OCI-LY7 (cell line): ENCODE results near the gene PLPPR3. TPM values are rescaled to one million over a fixed set of nuclear protein-coding genes. Genes with fewer than 3 reads are reported as not detected.

ENCODE experiments used
- BruUV-seq: library from RNA; stranded (reverse); fragments of 400-500 nt; replicated peaks from 2 replicates; lab custom pipeline; 2021; lab: Mats Ljungman, UMichigan
- CTCF ChIA-PET: fragments of 300-600 bp; sonication (Branson Sonifier 250); formaldehyde crosslinking; loops from one replicate; lab custom pipeline; 2022; ENCODE audit warnings: antibody characterized with exemption; ENCODE audit not compliant: unreplicated experiment; lab: Charles Lee
- POLR2A ChIA-PET: fragments of 300-600 bp; sonication (Branson Sonifier 250); formaldehyde crosslinking; loops from one replicate; lab custom pipeline; 2022; ENCODE audit warnings: antibody characterized with exemption; lab: Charles Lee
- DNase-seq: peaks from one replicate; pipeline ENCODE4 v3.0.0-alpha.2; 2015; ENCODE audit warnings: low spot score
- H2AFZ ChIP-seq: fragments of 200-600 bp; sonication (generic), shearing (Covaris generic); 2 replicates; pipeline ENCODE4 v1.6.1; 2014; ENCODE audit warnings: mild to moderate bottlenecking, antibody characterized with exemption, low read length, moderate library complexity
- H3K27ac ChIP-seq: fragments of 200-600 bp; sonication (generic); 2 replicates; pipeline ENCODE4 v1.5.1; 2014; ENCODE audit warnings: mixed run types, low read depth, mild to moderate bottlenecking, moderate library complexity, low read length, inconsistent platforms; ENCODE audit not compliant: poor library complexity, severe bottlenecking
- H3K36me3 ChIP-seq: fragments of 200-600 bp; sonication (generic); 2 replicates; pipeline ENCODE4 v1.6.1; 2014; ENCODE audit warnings: mild to moderate bottlenecking, antibody characterized with exemption, low read length, moderate library complexity, mixed read lengths; ENCODE audit not compliant: insufficient read depth
- H3K4me1 ChIP-seq: fragments of 200-600 bp; sonication (generic); 2 replicates; pipeline ENCODE4 v1.5.1; 2014; ENCODE audit warnings: mild to moderate bottlenecking, low read length; ENCODE audit not compliant: insufficient read depth, poor library complexity, severe bottlenecking
- H3K4me2 ChIP-seq: fragments of 200-600 bp; sonication (generic); 2 replicates; pipeline ENCODE4 v1.6.1; 2014; ENCODE audit warnings: mild to moderate bottlenecking, low read length
- H3K4me3 ChIP-seq: fragments of 200-600 bp; sonication (generic); 2 replicates; pipeline ENCODE4 v1.5.1; 2014; ENCODE audit warnings: mild to moderate bottlenecking, low read depth, low read length; ENCODE audit not compliant: poor library complexity, severe bottlenecking
- H3K79me2 ChIP-seq: fragments of 200-600 bp; sonication (generic); 2 replicates; pipeline ENCODE4 v1.6.1; 2016; ENCODE audit warnings: low read depth, mild to moderate bottlenecking, low read length, moderate library complexity, mixed read lengths; ENCODE audit not compliant: insufficient read depth
- H3K9me2 ChIP-seq: fragments of 200-600 bp; sonication (generic); 2 replicates; pipeline ENCODE4 v1.6.1; 2016; ENCODE audit warnings: mild to moderate bottlenecking, low read length, mixed read lengths; ENCODE audit not compliant: insufficient read depth
- H3K9me3 ChIP-seq: fragments of 200-600 bp; sonication (generic); 2 replicates; pipeline ENCODE4 v1.6.1; 2014; ENCODE audit warnings: mild to moderate bottlenecking, mixed run types, low read length, mixed read lengths
- H4K20me1 ChIP-seq: fragments of 200-600 bp; sonication (generic); 2 replicates; pipeline ENCODE4 v1.6.1; 2014; ENCODE audit warnings: mild to moderate bottlenecking, antibody characterized with exemption, low read length, moderate library complexity, mixed read lengths; ENCODE audit not compliant: insufficient read depth
- EZH2phosphoT487 ChIP-seq: fragments of 200-600 bp; sonication (generic); IDR thresholded peaks from 2 replicates; pipeline ENCODE4 v1.6.1; 2018; ENCODE audit warnings: low read depth, borderline replicate concordance, mild to moderate bottlenecking, mixed run types, antibody characterized with exemption, low read length, moderate library complexity, mixed read lengths
- intact Hi-C: fragments of 100-400 bp; cut with micrococcal nuclease; formaldehyde crosslinking; loops from one replicate; pipeline ENCODE4 v1.10.0; 2022; ENCODE audit not compliant: unreplicated experiment
- total RNA-seq, 2 experiments: library from RNA; depleted of rRNA in 1 of 2; stranded (reverse); fragments of >200 nt in 1 of 2; shearing (Covaris generic) in 1 of 2; gene quantifications; 2 replicates each; pipeline ENCODE4 v1.2.3, GENCODE V29; 2014 to 2022
- TF ChIP-seq, protein P1 (sequence below): fragments of 200-600 bp; sonication (generic); conservative IDR thresholded peaks from 2 replicates; pipeline ENCODE4 v1.5.1; 2014; ENCODE audit warnings: mild to moderate bottlenecking, antibody characterized with exemption, low read length, moderate library complexity, mixed read lengths

The PLPPR3 gene
- total RNA-seq, 2 experiments from 2014 or later = not detected

DNA sequence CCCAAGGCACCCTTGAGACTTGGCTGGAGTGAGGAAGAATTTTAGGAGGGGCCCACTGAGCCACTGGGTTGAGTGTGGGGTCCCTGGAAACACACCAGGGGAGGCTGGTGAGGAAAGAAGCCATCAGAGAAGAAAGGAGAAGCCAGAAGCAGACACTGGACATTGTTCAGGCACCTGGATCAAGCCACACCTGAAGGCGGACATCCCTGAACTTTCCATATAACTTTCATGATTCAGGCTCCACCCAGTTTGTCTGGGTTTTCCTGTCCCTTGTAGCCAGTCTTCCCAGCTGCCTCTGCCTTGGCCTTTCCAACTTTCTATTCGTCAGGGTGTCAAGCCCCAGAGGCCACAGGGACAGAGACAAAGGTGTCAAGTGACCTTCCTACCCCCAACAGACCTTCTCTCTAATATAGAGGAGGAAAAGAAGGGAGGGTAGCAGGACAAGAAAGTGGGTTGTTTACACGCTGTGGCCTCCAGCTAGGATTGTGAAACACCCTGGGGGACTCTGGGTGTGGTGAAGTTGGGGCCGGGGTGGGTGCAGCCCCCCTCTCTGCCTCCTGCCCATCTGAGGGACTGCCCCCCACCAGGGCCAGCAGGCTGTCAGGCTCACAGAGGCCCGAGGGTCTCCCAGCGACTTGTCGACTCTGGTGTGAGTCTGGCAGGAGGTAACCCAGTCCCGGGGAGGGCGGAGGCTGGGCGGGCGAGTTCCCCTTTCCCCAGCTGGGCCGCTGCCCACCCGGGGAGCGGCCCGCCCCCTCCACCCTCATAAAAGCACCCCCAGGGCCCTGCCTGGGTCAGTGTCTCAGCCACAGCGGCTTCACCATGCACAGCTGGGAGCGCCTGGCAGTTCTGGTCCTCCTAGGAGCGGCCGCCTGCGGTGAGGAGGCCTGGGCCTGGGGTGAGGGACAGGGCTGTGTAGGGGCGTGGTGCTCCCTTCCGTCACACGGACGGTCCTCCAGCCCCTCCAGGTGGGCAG lies 37.4 kb upstream of the PLPPR3 start, which contains the start of gene CFD:
Gene CFD, plus strand, starts transcription at position 797 of the 976 bp plus-strand sequence. Its CDS starts 26 bp downstream, at position 823.
- no peak within 1 kb of the TSS for H3K27ac ChIP-seq
- H2AFZ ChIP-seq = no peak within 1 kb of the TSS
- no peak for TF ChIP-seq EZH2phosphoT487
- TF ChIP-seq, protein P1, sequence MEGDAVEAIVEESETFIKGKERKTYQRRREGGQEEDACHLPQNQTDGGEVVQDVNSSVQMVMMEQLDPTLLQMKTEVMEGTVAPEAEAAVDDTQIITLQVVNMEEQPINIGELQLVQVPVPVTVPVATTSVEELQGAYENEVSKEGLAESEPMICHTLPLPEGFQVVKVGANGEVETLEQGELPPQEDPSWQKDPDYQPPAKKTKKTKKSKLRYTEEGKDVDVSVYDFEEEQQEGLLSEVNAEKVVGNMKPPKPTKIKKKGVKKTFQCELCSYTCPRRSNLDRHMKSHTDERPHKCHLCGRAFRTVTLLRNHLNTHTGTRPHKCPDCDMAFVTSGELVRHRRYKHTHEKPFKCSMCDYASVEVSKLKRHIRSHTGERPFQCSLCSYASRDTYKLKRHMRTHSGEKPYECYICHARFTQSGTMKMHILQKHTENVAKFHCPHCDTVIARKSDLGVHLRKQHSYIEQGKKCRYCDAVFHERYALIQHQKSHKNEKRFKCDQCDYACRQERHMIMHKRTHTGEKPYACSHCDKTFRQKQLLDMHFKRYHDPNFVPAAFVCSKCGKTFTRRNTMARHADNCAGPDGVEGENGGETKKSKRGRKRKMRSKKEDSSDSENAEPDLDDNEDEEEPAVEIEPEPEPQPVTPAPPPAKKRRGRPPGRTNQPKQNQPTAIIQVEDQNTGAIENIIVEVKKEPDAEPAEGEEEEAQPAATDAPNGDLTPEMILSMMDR = no peak
- H4K20me1 ChIP-seq = no peaks in the 10 kb centered on the region
- ChIA-PET CTCF (no interaction called here), POLR2A (no interaction called here)
- H3K4me2 ChIP-seq = peak within 1 kb of the TSS; percentile 50; the same call in 1 of the 2 replicates
- no peaks in the 10 kb centered on the region for H3K36me3 ChIP-seq
- no TSS peak for BruUV-seq
- no peaks in the 10 kb centered on the region for H3K79me2 ChIP-seq
- no peak for DNase-seq
- no peaks in the 10 kb centered on the region for H3K9me3 ChIP-seq
- peak within 1 kb of the TSS; percentile 44 for H3K4me3 ChIP-seq
- intact Hi-C loops = no loop called here
- no peaks in the 10 kb centered on the region for H3K9me2 ChIP-seq
- H3K4me1 ChIP-seq = peaks cover 19% of the 10 kb centered on the region

DNA sequence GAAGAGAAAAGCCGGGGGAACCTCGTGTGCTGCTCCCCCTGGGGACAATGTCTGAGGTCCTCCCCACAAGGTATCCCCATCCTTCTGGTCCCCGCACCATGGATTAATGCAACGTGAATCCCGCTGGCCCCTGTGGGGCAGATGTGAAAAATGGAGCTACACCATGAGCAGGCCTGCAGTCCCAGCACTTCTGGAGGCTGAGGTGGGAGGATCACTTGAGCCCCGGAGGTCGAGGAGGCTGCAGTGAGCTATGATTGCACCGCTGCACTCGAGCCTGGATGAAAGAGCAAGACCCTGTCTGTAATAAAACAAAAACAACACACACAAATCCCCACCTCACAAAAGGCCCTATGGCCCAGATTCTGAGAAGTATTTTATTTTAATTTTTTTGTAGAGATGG lies 36.5 kb upstream of the PLPPR3 start:
- intact Hi-C loops = no loop called here
- ChIA-PET CTCF (no interaction called here), POLR2A (no interaction called here)
- no peak overlapping the region for H2AFZ ChIP-seq
- no peaks in the 10 kb centered on the region for H3K36me3 ChIP-seq
- no peaks in the 10 kb centered on the region for H4K20me1 ChIP-seq
- H3K4me2 ChIP-seq = no peak overlapping the region
- DNase-seq = no peak
- no peak overlapping the region for H3K27ac ChIP-seq
- no peaks in the 10 kb centered on the region for H3K9me3 ChIP-seq
- H3K4me1 ChIP-seq = peaks cover 11% of the 10 kb centered on the region
- no peak overlapping the region for H3K4me3 ChIP-seq
- H3K79me2 ChIP-seq = no peaks in the 10 kb centered on the region
- BruUV-seq = no TSS peak
- H3K9me2 ChIP-seq = no peaks in the 10 kb centered on the region
- no peak for TF ChIP-seq EZH2phosphoT487
- TF ChIP-seq, protein P1 = no peak
